Measurements from ENCODE around the gene HES1.

HES1 gene

GRCh38 chr3:194102436-194102835 is 33.5 kb upstream of the HES1 start:
- DNase-seq (ENCODE audit: low spot score), result no peak

- no peak for DNase-seq (ENCODE audit: low spot score)
Observed at GRCh38 chr3:194103505-194103904, 32.4 kb upstream of the HES1 start.

- no peak for DNase-seq (ENCODE audit: low spot score)
Observed at GRCh38 chr3:194103983-194104751, 31.8 kb upstream of the HES1 start.

GRCh38 chr3:194105292-194105691 is 30.7 kb upstream of the HES1 start:
- no peak for DNase-seq (ENCODE audit: low spot score)

- DNase-seq (ENCODE audit: low spot score), result no peak
Observed at GRCh38 chr3:194107107-194107506, 28.8 kb upstream of the HES1 start.

- no peak for DNase-seq (ENCODE audit: low spot score)
Observed at GRCh38 chr3:194109192-194109863, 26.6 kb upstream of the HES1 start.

GRCh38 chr3:194110483-194110882 is 25.5 kb upstream of the HES1 start:
- no peak for DNase-seq (ENCODE audit: low spot score)

- DNase-seq (ENCODE audit: low spot score), result no peak
Observed at GRCh38 chr3:194111336-194111735, 24.6 kb upstream of the HES1 start.

- no peak for DNase-seq (ENCODE audit: low spot score)
Observed at GRCh38 chr3:194112120-194113106, 23.5 kb upstream of the HES1 start.

- no peak for DNase-seq (ENCODE audit: low spot score)
Observed at GRCh38 chr3:194114123-194114522, 21.8 kb upstream of the HES1 start.

GRCh38 chr3:194117104-194117845 is 18.7 kb upstream of the HES1 start:
- no peak for DNase-seq (ENCODE audit: low spot score)

- no peak for DNase-seq (ENCODE audit: low spot score)
Observed at GRCh38 chr3:194118920-194119319, 17.0 kb upstream of the HES1 start.

- no peak for DNase-seq (ENCODE audit: low spot score)
Observed at GRCh38 chr3:194119831-194120590, 15.9 kb upstream of the HES1 start.

GRCh38 chr3:194120789-194121770 is 14.9 kb upstream of the HES1 start:
- DNase-seq (ENCODE audit: low spot score), result no peak

GRCh38 chr3:194121891-194122631 is 13.9 kb upstream of the HES1 start:
- no peak for DNase-seq (ENCODE audit: low spot score)

- DNase-seq (ENCODE audit: low spot score), result no peak
Observed at GRCh38 chr3:194123726-194124125, 12.2 kb upstream of the HES1 start.

- no peak for DNase-seq (ENCODE audit: low spot score)
Observed at GRCh38 chr3:194124193-194124592, 11.8 kb upstream of the HES1 start.

GRCh38 chr3:194125442-194125841 is 10.5 kb upstream of the HES1 start:
- no peak for DNase-seq (ENCODE audit: low spot score)

- no peak for DNase-seq (ENCODE audit: low spot score)
Observed at GRCh38 chr3:194126790-194127189, 9.2 kb upstream of the HES1 start.
